ENCODE results near the gene SLC6A12. TPM values are rescaled to one million over a fixed set of nuclear protein-coding genes. Genes with fewer than 3 reads are reported as not detected.

SLC6A12 gene
- total RNA-seq, 1 donor from 2014 or later: 6.9 TPM

DNA sequence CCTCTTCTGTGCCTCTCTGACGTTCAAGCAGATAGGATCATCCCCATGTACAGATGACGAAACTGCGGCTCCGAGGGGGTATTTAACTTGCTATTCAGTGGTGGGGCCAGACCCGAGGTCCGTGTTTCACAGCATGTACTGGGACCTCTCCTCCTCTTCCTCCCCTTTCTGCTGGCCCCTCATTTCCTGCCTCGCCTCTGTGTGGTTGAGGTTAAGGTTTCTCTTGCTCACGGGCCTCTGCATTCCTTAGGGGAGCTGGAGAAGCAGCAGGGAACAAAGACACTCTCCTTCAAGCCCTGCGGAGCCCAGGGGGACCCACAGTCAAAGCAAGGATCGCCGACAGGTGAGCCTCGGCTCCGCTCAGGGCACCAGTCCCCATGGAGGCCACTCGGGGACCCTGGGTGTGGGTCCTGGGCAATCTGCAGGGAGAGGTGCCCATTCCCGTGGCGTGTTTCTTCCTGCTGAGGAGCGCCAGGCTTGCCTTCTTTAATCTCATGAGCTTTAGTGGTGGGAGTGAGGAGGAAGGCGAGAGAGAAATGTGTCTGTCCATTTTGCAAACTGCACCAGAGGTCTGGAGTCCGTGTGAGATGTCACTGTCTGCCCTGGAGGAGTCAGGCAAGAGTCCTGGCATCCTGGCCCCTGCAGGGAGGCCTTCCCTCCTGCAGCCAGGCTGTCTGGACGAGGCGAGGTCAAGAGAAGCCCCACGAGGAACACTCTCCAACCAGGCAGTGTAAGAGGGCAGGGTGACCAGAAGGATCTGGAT is 45.0 kb downstream of the SLC6A12 start:
- DNase-seq (ENCODE audit: low spot score in 2 of 2) (no peak), FAIRE-seq (no peak)

DNA sequence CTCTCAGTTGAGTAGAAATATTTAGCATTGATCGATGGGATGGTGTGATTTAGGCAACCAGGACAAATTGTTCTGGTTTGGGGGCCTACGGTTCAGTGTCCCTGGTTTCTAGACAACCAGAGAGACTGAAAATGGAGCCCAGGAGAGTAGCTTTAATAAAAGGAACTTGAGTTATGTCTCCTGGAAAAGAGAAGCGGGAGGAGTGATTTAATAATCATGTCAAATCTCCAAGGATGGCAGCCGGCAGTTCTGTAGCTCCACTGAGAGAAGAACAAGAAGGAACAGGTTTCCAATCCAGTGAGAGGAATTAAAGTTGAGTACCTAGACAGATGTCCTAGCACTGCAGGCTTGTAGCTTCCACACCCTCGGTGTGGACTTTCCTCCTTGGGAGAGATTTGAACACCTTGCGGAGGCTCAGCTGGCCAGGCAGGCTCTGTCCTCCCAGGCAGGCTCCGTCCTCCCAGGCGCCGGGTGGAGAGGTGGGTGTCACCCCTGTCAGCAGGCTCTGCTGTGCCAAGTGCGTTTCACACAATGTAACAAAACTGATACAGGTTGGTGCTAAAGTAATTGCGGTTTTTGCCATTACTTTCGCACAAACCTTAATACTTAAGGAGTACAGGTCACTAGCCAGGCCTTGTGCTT is 45.9 kb downstream of the SLC6A12 start:
- DNase-seq (ENCODE audit: low spot score in 2 of 2): no peak

GRCh38 chr12:166425-167075 is 47.4 kb downstream of the SLC6A12 start:
- no peak for FAIRE-seq
- no peak for DNase-seq (ENCODE audit: low spot score in 2 of 2)

More for the DNA sequence above, 45.9 kb downstream of the SLC6A12 start:
- no peak for FAIRE-seq

DNA sequence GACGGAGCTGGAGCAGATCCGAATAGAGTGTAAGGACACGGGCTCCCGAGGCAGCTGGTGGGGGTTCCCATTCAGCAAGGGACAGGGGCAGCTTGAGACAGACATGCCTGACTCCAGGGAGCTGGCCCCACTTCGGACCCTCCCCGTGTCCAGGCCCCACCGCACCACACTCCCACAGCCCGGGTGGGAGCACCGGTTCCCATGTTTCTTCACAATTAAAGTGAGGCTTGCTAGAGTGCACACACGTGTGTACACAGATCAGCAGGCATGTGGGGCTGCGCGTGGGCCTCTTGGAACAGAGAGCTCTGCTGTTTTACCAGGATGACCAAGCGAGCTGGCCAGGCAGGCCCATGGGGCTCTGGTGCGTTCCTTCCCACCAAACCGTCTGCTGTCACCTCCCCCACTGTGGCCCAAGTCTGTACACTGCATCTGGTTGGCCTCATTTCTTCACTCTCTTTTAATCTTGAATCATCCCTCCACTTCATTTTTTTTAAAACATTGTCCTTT is 48.0 kb downstream of the SLC6A12 start:
- FAIRE-seq (no peak), DNase-seq (ENCODE audit: low spot score in 2 of 2) (no peak)

GRCh38 chr12:164207-164606 is 49.8 kb downstream of the SLC6A12 start:
- FAIRE-seq: no peak
- no peak for DNase-seq (ENCODE audit: low spot score in 2 of 2)

DNA sequence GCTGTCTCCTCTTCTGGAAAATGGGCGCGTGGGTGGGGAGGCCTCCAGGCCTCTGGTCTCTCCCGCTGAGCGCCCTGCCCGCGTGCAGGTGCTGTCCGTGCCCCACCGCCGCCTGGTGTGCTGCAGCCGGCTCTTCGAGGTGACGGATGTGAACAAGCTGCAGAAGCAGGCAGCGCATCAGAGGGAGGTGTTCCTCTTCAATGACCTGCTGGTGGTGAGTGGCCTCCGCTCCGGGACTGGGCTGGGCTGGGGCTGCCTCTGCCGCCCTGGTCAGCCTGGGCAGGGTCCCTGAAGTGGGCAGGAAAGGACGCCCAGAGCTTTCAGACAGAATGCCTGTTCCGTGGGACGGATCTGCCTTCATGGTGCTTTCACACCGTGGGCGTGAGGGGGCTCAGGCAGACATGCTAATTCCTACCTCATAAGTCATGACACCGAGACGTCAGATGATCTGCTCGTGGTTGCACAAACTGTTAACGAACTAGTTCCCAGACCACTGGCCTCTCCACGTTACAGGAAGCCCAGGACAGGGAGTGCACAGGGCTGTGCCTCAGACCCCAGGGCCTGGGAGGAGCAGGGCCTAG is 50.5 kb downstream of the SLC6A12 start:
- no peak for FAIRE-seq
- no peak for DNase-seq (ENCODE audit: low spot score in 2 of 2)

DNA sequence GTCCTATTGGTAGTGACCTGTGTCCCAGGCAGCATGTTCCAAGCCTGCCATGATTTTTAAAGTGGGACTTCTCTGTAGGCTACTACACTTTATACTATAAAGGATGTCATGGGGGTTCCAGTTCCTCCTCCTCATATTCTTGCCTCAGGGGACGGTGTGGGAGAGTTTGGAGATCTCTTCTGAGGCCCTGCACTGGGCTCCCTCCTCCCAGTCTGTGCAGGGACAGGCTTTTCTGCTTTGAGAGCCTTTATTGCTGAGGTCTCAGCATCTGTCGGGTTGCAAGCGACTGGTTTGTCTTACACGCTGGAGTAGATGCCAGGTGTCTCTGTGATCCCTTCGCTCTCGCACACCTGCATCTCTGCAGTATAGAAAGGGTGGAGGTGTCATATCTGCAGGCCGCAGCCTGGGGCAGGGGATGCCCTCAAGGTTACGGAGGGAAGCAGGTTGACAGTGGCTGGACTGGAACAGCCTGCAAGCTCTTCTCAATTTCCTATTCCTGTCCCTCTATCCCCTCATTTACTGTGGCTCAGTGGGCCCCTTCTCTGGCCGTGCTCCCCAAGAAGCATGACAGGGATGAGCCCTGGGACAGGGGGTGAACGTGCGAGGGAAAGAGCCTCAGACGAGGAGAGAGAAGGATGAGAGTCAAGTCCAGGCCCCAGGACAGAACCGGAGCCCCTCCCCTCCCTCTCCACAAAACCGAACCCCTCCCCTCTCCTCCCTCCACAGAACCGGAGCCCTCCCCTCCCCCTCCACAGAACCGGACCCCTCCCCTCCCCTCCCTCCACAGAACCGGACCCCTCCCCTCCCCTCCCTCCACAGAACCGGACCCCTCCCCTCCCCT is 51.3 kb downstream of the SLC6A12 start:
- FAIRE-seq (no peak), DNase-seq (ENCODE audit: low spot score in 2 of 2) (no peak)

GRCh38 chr12:161823-162222 is 52.1 kb downstream of the SLC6A12 start:
- no peak for DNase-seq (ENCODE audit: low spot score in 2 of 2)
- FAIRE-seq: no peak

DNA sequence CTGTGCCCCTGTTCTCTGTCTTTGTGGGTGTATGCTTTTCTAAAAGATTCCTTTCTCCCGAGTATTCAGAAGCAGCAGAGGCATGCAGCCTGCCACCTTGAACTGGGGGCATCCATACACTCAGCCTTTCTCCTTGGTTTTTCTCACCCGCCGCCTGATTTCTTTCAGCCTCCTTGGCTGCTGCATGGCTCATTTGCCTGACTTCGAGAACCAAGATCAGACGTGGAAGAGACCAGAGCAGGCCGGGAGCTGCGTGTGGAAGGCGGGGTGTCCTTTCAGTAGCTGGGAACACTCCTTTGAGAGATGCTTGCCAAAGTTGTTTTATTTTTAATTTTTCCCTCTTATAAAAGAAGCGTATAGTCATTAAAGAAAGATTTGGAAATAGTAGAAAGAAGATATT is 53.1 kb downstream of the SLC6A12 start:
- no peak for FAIRE-seq

DNA sequence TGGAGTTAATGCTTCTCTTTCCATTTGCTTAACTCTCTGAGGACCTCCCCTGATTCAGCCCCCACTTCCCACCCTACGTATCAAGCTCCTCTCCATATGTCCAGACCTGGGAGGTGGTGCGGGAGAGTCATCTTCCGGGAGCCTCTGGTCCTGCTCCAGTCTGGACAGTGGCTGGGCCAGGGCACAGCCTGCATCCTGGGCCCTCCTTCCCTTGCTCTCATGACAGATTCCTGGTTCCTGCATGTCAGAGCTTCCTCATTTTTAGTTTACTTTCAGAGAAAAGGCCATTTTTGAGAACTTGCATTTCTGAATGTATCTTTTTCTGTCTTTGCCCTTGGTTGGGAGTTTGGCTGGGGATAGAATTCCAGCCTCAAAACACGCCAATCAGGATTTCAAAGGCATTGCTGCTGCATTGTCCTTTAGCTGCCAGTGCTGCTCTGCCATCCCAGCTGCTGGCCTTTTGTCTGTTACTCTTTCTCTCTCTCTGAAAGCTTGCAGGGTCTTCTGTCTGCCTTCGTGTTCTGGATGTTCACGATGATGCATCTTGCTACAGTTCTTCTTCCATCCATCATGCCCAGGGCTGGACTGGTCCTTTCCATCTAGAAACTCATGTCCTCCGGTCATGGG is 54.7 kb downstream of the SLC6A12 start:
- no peak for FAIRE-seq
- no peak for DNase-seq (ENCODE audit: low spot score in 2 of 2)

More for the DNA sequence above, 53.1 kb downstream of the SLC6A12 start:
- DNase-seq (ENCODE audit: low spot score in 2 of 2): no peak

- no peak for DNase-seq (ENCODE audit: low spot score in 2 of 2)
- no peak for FAIRE-seq
Observed at GRCh38 chr12:157644-158043, 56.3 kb downstream of the SLC6A12 start.

DNA sequence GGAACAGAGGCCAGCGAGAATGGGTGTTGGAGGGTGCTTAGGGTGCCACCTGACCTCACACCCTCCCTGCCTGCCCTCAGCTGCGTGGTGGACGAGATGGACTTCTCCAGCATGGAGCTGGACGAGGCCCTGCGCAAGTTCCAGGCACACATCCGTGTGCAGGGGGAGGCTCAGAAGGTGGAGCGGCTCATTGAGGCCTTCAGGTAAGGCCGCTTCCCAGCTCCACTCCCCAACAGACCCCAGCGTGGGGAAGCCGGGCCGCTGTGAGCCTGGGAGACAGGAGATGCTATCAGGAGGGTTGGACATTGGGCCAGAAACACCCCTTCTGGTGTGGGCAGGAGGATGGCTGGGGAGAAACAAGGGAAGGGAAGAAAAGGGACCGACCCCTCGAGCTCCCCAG is 57.0 kb downstream of the SLC6A12 start:
- FAIRE-seq: no peak

GRCh38 chr12:155646-156045 is 58.3 kb downstream of the SLC6A12 start:
- DNase-seq (ENCODE audit: low spot score in 2 of 2) (no peak), FAIRE-seq (no peak)

More for the DNA sequence above, 57.0 kb downstream of the SLC6A12 start:
- no peak for DNase-seq (ENCODE audit: low spot score in 2 of 2)

GRCh38 chr12:155006-155405 is 59.0 kb downstream of the SLC6A12 start:
- FAIRE-seq: no peak
- DNase-seq (ENCODE audit: low spot score in 2 of 2): no peak

- DNase-seq (ENCODE audit: low spot score in 2 of 2) (no peak), FAIRE-seq (no peak)
Observed at GRCh38 chr12:154058-154457, 59.9 kb downstream of the SLC6A12 start.

- FAIRE-seq (no peak), DNase-seq (ENCODE audit: low spot score in 2 of 2) (peak in 1 of 2 donors; percentile 69)
Observed at GRCh38 chr12:153080-153746, 60.7 kb downstream of the SLC6A12 start.

- no peak for FAIRE-seq
- DNase-seq (ENCODE audit: low spot score in 2 of 2): no peak
Observed at GRCh38 chr12:152440-152839, 61.5 kb downstream of the SLC6A12 start.

GRCh38 chr12:151579-151978 is 62.4 kb downstream of the SLC6A12 start:
- DNase-seq (ENCODE audit: low spot score in 2 of 2): no peak
- no peak for FAIRE-seq

Measured in frontal cortex (tissue), 4 donors.